IMR-90 (cell line): ENCODE measurements around the gene LRP1-AS. TPM values are rescaled to one million over a fixed set of nuclear protein-coding genes. Genes with fewer than 3 reads are reported as not detected.
A peak's percentile ranks its signal among the peaks of the same experiment; 100 is the strongest.

Experiments used
- ATAC-seq: fragments of 200-7000 bp; cut with Tn5 transposase; 2 replicates; pipeline ENCODE4 v1.9.1; 2020; ENCODE audit warnings: low read depth, mild to moderate bottlenecking, moderate library complexity
- BruUV-seq: library from RNA; stranded (reverse); fragments of 400-500 nt; replicated peaks from 2 replicates; lab custom pipeline; 2021; lab: Mats Ljungman, UMichigan
- CTCF ChIA-PET: fragments of 300-600 bp; formaldehyde crosslinking; extraction: SDS; loops from one replicate; lab custom pipeline; 2021; ENCODE audit warnings: antibody characterized with exemption; lab: Yijun Ruan, JAX
- POLR2A ChIA-PET: fragments of 300-600 bp; sonication (Branson Sonifier 250); formaldehyde crosslinking; loops from one replicate; lab custom pipeline; 2022; ENCODE audit warnings: antibody characterized with exemption; ENCODE audit not compliant: unreplicated experiment; lab: Charles Lee
- DNase-seq: peaks from one replicate; pipeline ENCODE4 v3.0.0; 2013
- H2AFZ ChIP-seq: replicated peaks from 2 replicates; pipeline ENCODE3; 2013; ENCODE audit warnings: low read length, mild to moderate bottlenecking; ENCODE audit not compliant: poor library complexity
- H2AK5ac ChIP-seq: 2 replicates; pipeline ENCODE4 v1.6.1; 2013; ENCODE audit warnings: low read depth, low read length, inconsistent platforms
- H2AK9ac ChIP-seq: replicated peaks from 2 replicates; pipeline ENCODE3; 2013; ENCODE audit warnings: mild to moderate bottlenecking, low read depth, low read length, moderate library complexity; ENCODE audit not compliant: poor library complexity
- H2BK120ac ChIP-seq: 2 replicates; pipeline ENCODE4 v1.6.1; 2013; ENCODE audit warnings: low read depth, low read length, inconsistent platforms
- H2BK15ac ChIP-seq: 3 replicates; pipeline ENCODE4 v1.6.1; 2013; ENCODE audit warnings: low read depth, low read length, inconsistent platforms
- H2BK20ac ChIP-seq: 2 replicates; pipeline ENCODE4 v1.6.1; 2013; ENCODE audit warnings: low read depth, mild to moderate bottlenecking, inconsistent platforms, low read length, moderate library complexity
- H2BK5ac ChIP-seq: 2 replicates; pipeline ENCODE4 v1.6.1; 2013; ENCODE audit warnings: mild to moderate bottlenecking, low read depth, low read length, inconsistent platforms; ENCODE audit not compliant: poor library complexity, severe bottlenecking
- H3K14ac ChIP-seq: replicated peaks from 2 replicates; pipeline ENCODE4 v1.6.1; 2013; ENCODE audit warnings: low read depth, low read length, inconsistent platforms
- H3K18ac ChIP-seq: 2 replicates; pipeline ENCODE4 v1.6.1; 2013; ENCODE audit warnings: low read depth, low read length, control low read depth
- H3K23ac ChIP-seq: 2 replicates; pipeline ENCODE4 v1.6.1; 2013; ENCODE audit warnings: low read depth, low read length, inconsistent platforms
- H3K27ac ChIP-seq: 2 replicates; pipeline ENCODE4 v1.5.1; 2013; ENCODE audit warnings: mild to moderate bottlenecking, control low read depth, low read length; ENCODE audit not compliant: insufficient read depth
- H3K27me3 ChIP-seq: 2 replicates; pipeline ENCODE4 v1.6.1; 2013; ENCODE audit warnings: low read length; ENCODE audit not compliant: control insufficient read depth, insufficient read depth
- H3K36me3 ChIP-seq: 2 replicates; pipeline ENCODE4 v1.6.1; 2013; ENCODE audit warnings: low read length, mixed read lengths; ENCODE audit not compliant: control insufficient read depth, insufficient read depth
- H3K4ac ChIP-seq: 2 replicates; pipeline ENCODE4 v1.6.1; 2013; ENCODE audit warnings: low read depth, low read length, inconsistent platforms
- H3K4me1 ChIP-seq: 2 replicates; pipeline ENCODE4 v1.6.1; 2013; ENCODE audit warnings: low read length, mixed read lengths; ENCODE audit not compliant: control insufficient read depth, insufficient read depth
- H3K4me2 ChIP-seq: 2 replicates; pipeline ENCODE4 v1.6.1; 2013; ENCODE audit warnings: low read depth, mild to moderate bottlenecking, control low read depth, low read length, moderate library complexity
- H3K4me3 ChIP-seq: 2 replicates; pipeline ENCODE4 v1.5.1; 2013; ENCODE audit warnings: low read depth, mild to moderate bottlenecking, control low read depth, low read length, moderate library complexity; ENCODE audit not compliant: insufficient read depth
- H3K56ac ChIP-seq: 2 replicates; pipeline ENCODE4 v1.6.1; 2013; ENCODE audit warnings: low read length, inconsistent platforms; ENCODE audit not compliant: insufficient read depth; ENCODE audit errors: extremely low read depth
- H3K79me1 ChIP-seq, 2 experiments: 2 replicates each; pipeline ENCODE4 v1.6.1; 2013; ENCODE audit warnings: low read length in 2 of 2, inconsistent platforms in 1 of 2, low read depth in 1 of 2
- H3K9ac ChIP-seq: 2 replicates; pipeline ENCODE4 v1.6.1; 2013; ENCODE audit warnings: low read depth, low read length, control low read depth
- H3K9me1 ChIP-seq: 2 replicates; pipeline ENCODE4 v1.6.1; 2013; ENCODE audit warnings: low read length, inconsistent platforms; ENCODE audit not compliant: insufficient read depth
- H3K9me3 ChIP-seq: 2 replicates; pipeline ENCODE4 v1.6.1; 2013; ENCODE audit warnings: low read length; ENCODE audit not compliant: control insufficient read depth, insufficient read depth
- H4K20me1 ChIP-seq: 2 replicates; pipeline ENCODE4 v1.6.1; 2013; ENCODE audit warnings: low read length, inconsistent platforms; ENCODE audit not compliant: insufficient read depth
- H4K5ac ChIP-seq: 2 replicates; pipeline ENCODE4 v1.6.1; 2013; ENCODE audit warnings: mild to moderate bottlenecking, low read depth, low read length, control low read depth
- H4K8ac ChIP-seq, 2 experiments: 2 replicates each; pipeline ENCODE4 v1.6.1; 2013; ENCODE audit warnings: low read depth in 2 of 2, low read length in 2 of 2, control low read depth in 1 of 2, inconsistent platforms in 1 of 2
- H4K91ac ChIP-seq: 2 replicates; pipeline ENCODE4 v1.6.1; 2013; ENCODE audit warnings: low read depth, low read length, inconsistent platforms; ENCODE audit not compliant: insufficient read depth
- CHD1 ChIP-seq: IDR thresholded peaks from 2 replicates; pipeline ENCODE4 v1.6.1; 2012; ENCODE audit warnings: low read depth, low read length, improper control_type of control experiment
- CTCF ChIP-seq: conservative IDR thresholded peaks from 2 replicates; pipeline ENCODE4 v1.5.1; 2012; ENCODE audit warnings: mild to moderate bottlenecking, low read depth, low read length, improper control_type of control experiment
- RAD21 ChIP-seq: IDR thresholded peaks from 2 replicates; pipeline ENCODE4 v1.6.1; 2012; ENCODE audit warnings: low read length, improper control_type of control experiment
- SMC3 ChIP-seq: fragments of 150-350 bp; IDR thresholded peaks from 2 replicates; pipeline ENCODE4 v1.6.1; 2016; ENCODE audit warnings: low read depth, mild to moderate bottlenecking, antibody characterized with exemption, low read length, moderate library complexity
- USF2 ChIP-seq: fragments of 150-350 bp; IDR thresholded peaks from 2 replicates; pipeline ENCODE4 v1.6.1; 2017; ENCODE audit warnings: mild to moderate bottlenecking, antibody characterized with exemption, low read length, low read depth
- WGBS, 2 experiments: methylation state at CpG; one replicate each; pipeline versions ENCODE4 v1.1.5 to v1.1.7; 2013; ENCODE audit warnings: missing lambda C conversion rate in 2 of 2; ENCODE audit not compliant: insufficient read length in 1 of 2; ENCODE audit errors: extremely low coverage in 2 of 2; 5-methylcytosine and 5-hydroxymethylcytosine counted together
- dilution Hi-C: fragments of 300-500 bp; cut with HindIII; formaldehyde crosslinking; loops from one replicate; pipeline ENCODE4 v1.14.3; 2018; ENCODE audit warnings: low sequenced_read_pairs; ENCODE audit not compliant: unreplicated experiment
- in situ Hi-C: fragments of 300-500 bp; cut with MboI; formaldehyde crosslinking; loops from 3 replicates; pipeline ENCODE4 v1.14.3; 2019; ENCODE audit warnings: low sequenced_read_pairs, inconsistent platforms, mixed read lengths
- intact Hi-C: fragments of 100-400 bp; cut with micrococcal nuclease; formaldehyde crosslinking; loops from 2 replicates; pipeline ENCODE4 v1.10.0; 2022
- polyA plus RNA-seq, 3 experiments: library from polyadenylated mRNA; depleted of rRNA; stranded (reverse); fragments of >200 nt; gene quantifications; 2 replicates each; pipeline ENCODE4 v1.2.3, GENCODE V29; 2012; ENCODE audit warnings: low replicate concordance in 1 of 3
- total RNA-seq: library from RNA; depleted of rRNA; stranded (reverse); fragments of >200 nt; gene quantifications from 2 replicates; pipeline ENCODE4 v1.2.3, GENCODE V29; 2012
- TF ChIP-seq, protein P1 (sequence below): fragments of 150-350 bp; IDR thresholded peaks from 2 replicates; pipeline ENCODE4 v1.6.1; 2016; ENCODE audit warnings: low read depth, mild to moderate bottlenecking, low read length, moderate library complexity, borderline replicate concordance

The LRP1-AS gene
- total and polyA plus RNA-seq, 2 of the 4 experiments (the other 2 are of a cell fraction): not detected

DNA sequence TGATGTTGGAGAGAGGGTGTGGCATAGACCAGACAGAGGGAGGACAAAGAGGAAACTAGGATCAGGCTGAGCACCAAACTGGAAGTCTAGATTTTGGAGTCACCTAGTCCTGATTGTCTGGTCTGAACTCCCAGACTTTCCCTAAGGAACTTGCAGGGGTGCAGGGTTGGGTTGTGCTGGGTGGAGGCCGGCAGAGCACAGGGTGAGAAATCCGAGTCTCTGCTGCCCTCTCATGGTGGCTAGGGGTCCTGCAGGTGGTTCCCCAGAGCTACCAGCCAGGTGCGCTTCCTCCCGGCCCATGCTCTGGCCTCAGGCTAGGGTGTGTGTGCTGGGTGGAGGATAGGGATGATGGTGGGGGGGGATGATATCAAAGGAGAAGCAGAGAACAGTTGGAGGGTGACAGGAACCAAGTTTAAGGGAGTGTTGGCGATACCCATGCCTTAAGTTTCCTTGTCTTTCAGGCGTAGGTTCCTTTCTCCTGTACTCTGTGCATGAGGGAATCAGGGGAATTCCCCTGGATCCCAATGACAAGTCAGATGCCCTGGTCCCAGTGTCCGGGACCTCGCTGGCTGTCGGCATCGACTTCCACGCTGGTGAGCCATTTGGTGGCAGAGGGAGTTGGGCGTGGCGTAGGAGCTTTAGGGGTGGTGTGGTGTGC, 35.6 kb upstream of the LRP1-AS start:
- Histone ChIP-seq H3K36me3 (peaks cover 93% of the 10 kb centered on the region), H2AK9ac (peak overlapping the region; percentile 5), H2BK120ac (no peak overlapping the region), H3K23ac (no peak overlapping the region), H4K20me1 (peaks cover 32% of the 10 kb centered on the region), H3K4me2 (no peak overlapping the region), H3K9me3 (no peaks in the 10 kb centered on the region), H2BK5ac (no peak overlapping the region), H3K14ac (no peak overlapping the region), H3K9ac (no peak overlapping the region), H2BK20ac (no peak overlapping the region), H3K27me3 (no peaks in the 10 kb centered on the region), H3K79me1 (peaks cover 8 to 43% of the 10 kb centered on the region in 2 experiments), H3K56ac (no peak overlapping the region), H3K4me1 (no peaks in the 10 kb centered on the region), H3K9me1 (no peaks in the 10 kb centered on the region), H4K5ac (no peak overlapping the region), H2AK5ac (0 out of 2 replicates have a peak overlapping the region, but pooled peaks have one; percentile 43), H3K4me3 (no peak overlapping the region), H2AFZ (peak overlapping the region; percentile 51), H3K18ac (no peak overlapping the region), H2BK15ac (no peak overlapping the region), H4K8ac (no peak overlapping the region), H3K27ac (no peak overlapping the region), H4K91ac (no peak overlapping the region), H3K4ac (no peak overlapping the region)
- in situ Hi-C loops: no loop called here
- CTCF ChIA-PET: interaction anchor here (0.7 to 0.9 kb wide), 2 partner anchors 62 to 587 kb away, joined by 3 read pairs; no protein-coding TSS in a partner anchor
- POLR2A ChIA-PET: no interaction called here
- DNase-seq (peak; percentile 59), ATAC-seq (peak; percentile 89)
- no CpG with 5 or more reads among the region's 13 CpGs for WGBS, 2 experiments
- TF ChIP-seq RAD21 (peak; percentile 81), CTCF (peak; percentile 78), USF2 (0 out of 2 replicates have a peak, but pooled peaks have one; percentile 6), CHD1 (no peak), SMC3 (peak; percentile 67)
- TF ChIP-seq, protein P1, sequence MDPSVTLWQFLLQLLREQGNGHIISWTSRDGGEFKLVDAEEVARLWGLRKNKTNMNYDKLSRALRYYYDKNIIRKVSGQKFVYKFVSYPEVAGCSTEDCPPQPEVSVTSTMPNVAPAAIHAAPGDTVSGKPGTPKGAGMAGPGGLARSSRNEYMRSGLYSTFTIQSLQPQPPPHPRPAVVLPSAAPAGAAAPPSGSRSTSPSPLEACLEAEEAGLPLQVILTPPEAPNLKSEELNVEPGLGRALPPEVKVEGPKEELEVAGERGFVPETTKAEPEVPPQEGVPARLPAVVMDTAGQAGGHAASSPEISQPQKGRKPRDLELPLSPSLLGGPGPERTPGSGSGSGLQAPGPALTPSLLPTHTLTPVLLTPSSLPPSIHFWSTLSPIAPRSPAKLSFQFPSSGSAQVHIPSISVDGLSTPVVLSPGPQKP: no peak
- intact Hi-C loops: loop anchor here (1.0 to 2.0 kb wide), 2 partner anchors 58 to 114 kb away; no protein-coding TSS in a partner anchor
- no TSS peak for BruUV-seq
- dilution Hi-C loops: no loop called here
